HG02973 (cell line): ENCODE results near the gene KLHL29.
"Not testable (repeated sequence)": the region's sequence is repeated elsewhere in the genome, so short reads cannot be mapped to it uniquely, and the experiment has no call there.

ENCODE experiments used
- ATAC-seq: cut with Tn5 transposase; IDR thresholded peaks from one replicate; pipeline ENCODE4 v1.9.1; 2021; ENCODE audit warnings: moderate library complexity; ENCODE audit not compliant: unreplicated experiment

KLHL29 gene

DNA sequence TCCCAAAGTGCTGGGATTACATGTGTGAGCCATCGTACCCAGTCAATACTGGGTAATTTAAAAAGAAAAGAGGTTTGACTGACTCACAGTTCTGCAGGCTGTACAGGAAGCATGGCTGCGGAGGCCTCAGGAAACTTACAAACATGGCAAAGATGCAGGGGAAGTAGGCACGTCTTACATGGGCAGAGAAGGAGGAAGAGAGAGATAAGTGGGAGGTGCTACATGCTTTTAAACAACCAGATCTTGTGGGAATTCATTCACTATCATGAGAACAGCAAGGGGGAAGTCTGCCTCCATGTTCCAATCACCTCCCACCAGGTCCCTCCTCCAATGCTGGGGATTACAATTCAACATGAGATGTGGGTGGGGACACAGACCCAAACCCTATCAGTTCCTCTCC, 349.4 kb downstream of the KLHL29 start:
- ATAC-seq: no peak

DNA sequence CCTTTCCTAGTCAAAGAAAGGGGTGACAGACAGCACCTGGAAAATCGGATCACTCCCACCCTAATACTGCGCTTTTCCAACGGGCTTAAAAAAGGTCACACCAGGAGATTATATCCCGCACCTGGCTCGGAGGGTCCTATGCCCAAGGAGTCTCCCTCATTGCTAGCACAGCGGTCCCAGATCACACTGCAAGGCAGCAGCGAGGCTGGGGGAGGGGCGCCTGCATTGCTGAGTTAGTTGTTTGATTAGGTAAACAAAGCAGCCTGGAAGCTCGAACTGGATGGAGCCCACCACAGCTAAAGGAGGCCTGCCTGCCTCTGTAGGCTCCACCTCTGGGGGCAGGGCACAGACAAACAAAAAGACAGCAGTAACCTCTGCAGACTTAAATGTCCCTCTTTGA, 351.8 kb downstream of the KLHL29 start:
- ATAC-seq: not testable (repeated sequence)

DNA sequence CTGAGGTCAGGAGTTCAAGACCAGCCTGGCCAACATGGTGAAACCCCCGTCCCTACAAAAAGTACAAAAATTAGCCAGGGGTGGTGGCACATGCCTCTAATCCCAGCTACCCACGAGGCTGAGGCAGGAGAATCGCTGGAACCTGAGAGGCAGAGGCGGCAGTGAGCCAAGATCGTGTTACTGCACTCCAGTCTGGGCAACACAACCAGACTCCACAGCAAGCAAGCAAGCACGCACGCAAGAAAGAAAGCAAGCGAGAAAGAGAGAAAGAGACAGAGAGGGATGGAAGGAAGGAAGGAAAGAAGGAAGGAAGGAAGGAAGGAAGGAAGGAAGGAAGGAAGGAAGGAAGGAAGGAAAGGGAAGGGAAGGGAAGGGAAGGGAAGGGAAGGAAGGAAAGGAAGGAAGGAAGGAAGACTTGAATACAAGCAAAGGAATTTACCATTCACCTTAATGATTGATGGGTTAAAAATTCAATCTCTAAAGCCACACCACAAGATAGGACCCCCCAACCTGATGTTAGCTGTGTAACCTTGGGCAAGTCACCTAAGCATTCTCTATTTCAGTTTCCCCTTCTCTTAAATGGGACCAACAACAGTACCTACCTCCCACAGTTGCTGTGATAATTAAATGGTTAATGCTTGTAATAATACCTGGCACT, 360.2 kb downstream of the KLHL29 start:
- peak; percentile 5 for ATAC-seq

DNA sequence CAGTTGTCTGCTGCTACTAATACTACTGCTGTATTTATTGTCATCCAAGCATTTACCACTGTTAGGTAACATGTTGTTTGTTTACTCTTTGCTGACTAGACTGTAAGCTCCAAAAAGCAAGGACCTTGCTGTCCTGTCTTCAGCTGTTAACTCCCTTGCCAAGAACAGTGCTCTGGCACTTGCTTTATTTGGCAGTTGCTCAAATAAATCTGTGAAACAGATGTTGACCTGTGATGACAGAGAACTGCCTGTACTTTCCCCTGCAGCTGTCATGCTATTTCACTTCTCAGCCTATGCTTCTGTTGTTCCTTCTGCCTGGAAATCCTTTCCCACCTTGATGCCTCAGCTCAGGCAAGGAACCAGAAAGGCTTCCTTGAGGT, 360.7 kb downstream of the KLHL29 start:
- ATAC-seq: peak; percentile 71

DNA sequence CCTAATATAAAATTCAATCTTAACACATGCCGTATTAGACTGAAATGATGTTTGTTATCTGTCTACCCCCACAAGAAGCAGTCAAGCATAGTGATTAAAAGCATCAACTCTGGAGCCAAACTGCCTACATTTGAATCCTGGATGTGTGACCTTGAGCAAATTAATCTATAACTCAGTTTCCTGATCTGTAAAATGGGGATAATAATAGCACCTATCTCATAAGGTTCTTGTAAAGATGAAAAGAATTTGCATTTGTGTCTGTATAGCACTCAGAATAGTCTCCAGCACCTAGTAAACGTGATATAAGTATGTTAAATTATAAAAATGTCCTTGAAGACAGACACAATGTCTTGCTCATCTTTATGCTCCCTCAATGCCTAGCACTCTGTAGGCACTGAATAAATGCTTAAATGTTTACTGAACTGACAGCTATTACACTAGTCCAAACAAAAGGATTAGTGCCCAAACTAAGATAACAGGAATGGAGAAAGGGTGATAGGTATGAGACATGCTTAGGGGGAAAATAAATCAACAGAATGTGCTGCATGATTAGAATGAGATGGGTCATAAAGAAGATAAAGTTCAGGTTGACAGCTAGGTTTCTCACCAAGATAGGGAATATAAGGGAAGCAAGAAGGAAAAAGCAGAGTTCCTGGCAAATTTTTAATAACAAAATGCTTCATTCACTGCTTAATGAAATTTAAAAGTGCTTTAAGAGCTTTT, 361.3 kb downstream of the KLHL29 start:
- peak; percentile 13 for ATAC-seq

DNA sequence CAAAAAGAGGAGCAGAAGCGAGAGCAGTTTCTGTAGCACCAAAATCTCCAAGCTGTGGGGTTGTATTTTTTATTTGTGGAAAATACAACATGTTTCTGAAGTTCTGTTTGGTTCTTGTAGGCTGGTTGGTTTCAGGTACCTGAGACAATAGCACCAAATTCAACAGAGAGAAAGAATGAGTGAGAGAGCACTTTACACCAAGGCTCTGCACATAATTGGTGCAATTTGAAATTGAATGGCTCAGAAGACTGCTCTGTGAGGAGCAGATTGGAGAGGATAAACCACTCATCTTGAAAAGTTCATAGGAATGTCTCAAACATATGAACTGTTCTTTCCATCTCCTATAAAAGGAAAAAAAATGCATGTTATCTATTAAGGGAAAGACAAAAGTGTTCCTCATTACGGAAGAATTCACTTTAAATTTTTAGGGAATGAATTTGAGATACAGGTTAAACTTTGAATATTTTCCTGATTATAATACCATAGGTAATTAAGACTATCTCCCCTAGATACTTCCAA, 366.8 kb downstream of the KLHL29 start:
- ATAC-seq: no peak

DNA sequence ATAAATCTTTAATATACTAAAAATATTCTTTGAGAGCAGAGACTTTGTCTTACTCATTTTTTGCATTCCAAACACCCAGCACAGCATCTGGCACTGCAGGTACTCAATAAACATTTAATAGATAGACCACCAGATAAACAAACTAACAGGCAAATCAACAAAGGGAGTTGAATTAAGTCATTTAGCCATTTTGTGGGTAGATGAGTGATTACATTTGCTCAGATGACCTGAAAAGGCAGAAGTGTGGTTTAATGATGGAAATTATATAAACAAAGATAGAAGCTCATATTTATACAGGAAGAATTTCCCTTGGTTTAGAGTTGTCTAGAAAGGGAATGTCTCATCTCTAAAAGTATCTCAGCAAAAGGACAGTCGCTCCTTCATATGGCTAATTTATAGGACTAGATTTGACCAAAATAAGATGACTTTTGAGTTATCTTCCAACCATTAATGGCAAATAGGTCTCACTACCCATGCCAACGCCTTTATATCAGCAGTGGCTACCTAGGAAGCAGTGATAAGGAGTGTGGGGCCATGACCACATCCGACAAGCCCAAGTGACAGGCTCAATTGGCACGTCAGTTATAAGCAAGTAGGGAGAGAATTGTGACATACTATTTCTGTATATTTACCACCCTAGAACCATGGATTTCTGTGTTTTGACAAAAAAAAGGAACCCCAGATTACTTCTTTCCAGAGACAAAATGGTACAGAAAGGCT, 368.5 kb downstream of the KLHL29 start:
- ATAC-seq: no peak

DNA sequence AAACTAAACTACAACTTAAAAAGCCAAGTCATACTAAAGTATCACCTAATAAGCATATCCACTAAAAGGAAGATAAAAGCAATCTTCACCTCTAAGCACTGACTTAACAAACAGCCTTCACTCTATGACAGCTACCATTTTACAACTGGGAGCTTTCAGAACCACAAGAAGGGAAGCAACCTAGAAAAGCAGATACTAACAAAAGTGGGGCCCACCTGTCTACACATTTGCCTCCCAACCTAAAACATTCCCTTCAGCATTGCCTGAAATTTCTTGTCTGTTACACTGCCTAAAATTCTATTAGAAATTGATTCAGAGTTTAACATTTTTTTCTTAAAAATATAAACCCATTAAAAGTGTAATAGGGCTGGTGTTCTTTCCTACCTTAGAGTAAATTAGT, 370.0 kb downstream of the KLHL29 start:
- ATAC-seq: no peak

DNA sequence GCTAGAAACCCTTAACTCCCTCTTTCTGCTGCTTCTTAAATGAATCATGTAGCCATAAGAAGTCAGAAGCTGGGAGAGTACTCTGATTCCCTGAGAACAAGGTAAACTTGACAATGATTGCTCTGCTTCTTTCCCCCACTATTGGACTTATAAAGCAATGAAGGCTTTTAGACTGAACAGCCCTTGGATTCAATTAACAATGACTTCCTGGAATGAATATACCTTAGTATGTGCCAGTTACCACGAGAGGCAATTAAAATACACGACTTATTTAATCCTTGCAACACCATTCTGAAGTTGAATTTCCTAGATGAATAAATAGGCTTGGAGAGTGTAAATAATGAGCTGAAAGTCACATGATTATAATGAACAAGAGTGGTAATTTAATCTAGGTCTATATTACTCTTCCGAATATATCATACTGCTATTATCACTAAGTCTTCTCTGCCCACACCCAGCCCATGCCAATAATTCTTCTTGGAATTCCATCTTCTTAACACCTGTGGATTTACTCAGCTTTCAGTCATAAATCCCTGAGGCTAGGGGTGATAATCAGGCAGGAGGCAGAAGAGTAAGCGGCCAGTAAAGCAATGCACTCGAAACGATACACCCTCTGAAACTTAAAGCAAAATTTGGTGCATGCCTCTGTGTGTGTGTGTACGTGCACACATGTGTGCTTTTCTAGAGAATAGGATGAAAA, 371.8 kb downstream of the KLHL29 start:
- ATAC-seq: no peak

DNA sequence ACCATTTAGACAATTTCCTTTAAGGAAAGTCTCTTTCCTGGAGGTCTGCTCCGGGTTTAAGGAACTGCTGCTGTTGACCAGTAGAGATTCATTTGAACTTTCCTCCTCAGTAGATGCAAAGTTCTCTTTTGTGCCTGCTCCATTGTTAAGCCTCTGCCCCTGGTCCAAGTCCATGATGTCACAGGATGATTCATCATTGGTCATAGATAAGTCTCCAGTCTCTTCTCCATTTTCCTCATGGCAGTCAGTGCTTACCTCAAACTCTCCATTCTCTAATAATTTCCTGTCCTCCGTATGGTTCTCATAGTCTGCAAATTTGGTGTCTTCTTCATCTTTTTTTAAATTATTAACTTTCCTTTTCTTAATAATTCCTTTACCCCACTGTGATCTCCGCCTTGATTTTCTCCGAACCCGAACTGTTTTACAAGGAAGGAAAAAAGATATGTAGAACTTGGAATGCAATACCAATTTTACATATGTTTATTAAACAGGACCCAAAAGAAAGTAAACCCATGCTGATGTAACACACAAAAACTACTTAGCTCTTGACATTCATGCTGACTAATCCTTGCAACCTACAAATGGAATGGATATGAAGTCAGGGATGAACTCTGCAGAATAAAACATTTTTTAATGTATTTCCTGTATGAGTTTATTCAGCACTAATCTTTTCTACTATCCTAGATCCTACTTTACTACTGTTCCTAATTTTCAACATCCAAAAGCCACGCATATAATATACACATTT, 372.9 kb downstream of the KLHL29 start:
- ATAC-seq: no peak
